ENCODE results near the gene DOCK11. TPM values are rescaled to one million over a fixed set of nuclear protein-coding genes. Genes with fewer than 3 reads are reported as not detected.
"Not testable (repeated sequence)": the region's sequence is repeated elsewhere in the genome, so short reads cannot be mapped to it uniquely, and the experiment has no call there.

Gene DOCK11
- total RNA-seq, 1 experiment from 2014 or later: 0.13 TPM

DNA sequence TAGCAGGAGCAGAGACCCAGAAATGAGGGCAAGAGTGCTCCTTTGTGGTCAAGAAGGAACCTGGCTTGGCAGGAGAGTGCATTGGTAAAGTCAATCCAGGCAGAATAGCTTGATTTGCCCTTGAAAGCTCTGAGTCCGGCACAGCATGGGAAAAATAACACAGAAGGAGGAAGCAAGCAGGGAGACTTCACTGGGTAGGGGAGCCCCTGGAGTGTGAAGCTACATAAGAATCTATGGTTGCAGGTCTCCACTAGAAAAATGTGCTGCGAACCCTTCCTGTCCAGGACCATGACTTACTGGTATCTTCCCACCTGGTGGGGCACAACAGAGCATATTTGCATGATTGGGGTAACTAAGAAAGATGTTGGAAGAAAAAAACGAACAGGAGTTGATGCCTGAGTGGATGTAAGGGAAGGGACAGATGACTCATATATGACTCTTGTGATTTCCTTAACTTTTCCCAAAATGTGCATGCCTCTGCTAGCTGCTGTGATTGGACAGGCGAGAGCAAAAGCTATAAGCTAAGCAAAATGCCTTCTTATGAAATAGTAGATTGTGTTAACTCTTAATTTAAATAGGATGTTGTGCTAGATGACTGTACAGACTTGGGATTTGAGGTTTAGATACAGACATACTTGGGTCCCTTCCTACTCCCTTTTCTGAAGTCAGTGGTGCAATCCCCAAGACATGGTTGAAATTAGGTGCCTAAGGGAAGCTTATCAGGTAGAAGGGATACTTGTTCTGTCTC, 235.1 kb downstream of the DOCK11 start:
- no peak for DNase-seq (ENCODE audit: low spot score)

DNA sequence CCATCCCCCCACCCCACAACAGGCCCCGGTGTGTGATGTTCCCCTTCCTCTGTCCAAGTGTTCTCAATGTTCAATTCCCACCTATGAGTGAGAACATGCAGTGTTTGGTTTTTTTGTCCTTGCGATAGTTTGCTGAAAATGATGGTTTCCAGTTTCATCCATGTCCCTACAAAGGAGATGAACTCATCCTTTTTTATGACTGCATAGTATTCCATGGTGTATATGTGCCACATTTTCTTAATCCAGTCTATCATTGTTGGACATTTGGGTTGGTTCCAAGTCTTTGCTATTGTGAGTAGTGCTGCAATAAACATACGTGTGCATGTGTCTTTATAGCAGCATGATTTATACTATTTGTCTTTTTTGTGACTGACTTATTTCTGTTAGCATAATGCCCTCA, 236.9 kb downstream of the DOCK11 start:
- DNase-seq (ENCODE audit: low spot score): not testable (repeated sequence)

- no peak for DNase-seq (ENCODE audit: low spot score)
Measured at GRCh38 chrX:118734909-118735308, 239.3 kb downstream of the DOCK11 start.

Small RNA genes lying within 50 kb of the gene (small RNA-seq; reads per million reads assigned to genes)
- gene RF00019: not detected

Other genes starting within 250 kb of the DOCK11 start
- gene WDR44, start 149.7 kb upstream of the DOCK11 start, total RNA-seq (2014; rRNA removed; shearing (Covaris generic)): 6.3 and 6.6 TPM in 2 replicates
- gene IL13RA1, start 231.8 kb downstream of the DOCK11 start, total RNA-seq (2014; rRNA removed; shearing (Covaris generic)): 22.7 and 25.7 TPM in 2 replicates

All from HT-29 (cell line).